DMS79 treated with DMSO at 0.1 percent for 48 hours (cell line): ENCODE measurements around the gene TBX5.

ENCODE experiments used
- DNase-seq: peaks from one replicate; lab custom pipeline; 2025; lab: John Stamatoyannopoulos, UW

TBX5 gene

DNA sequence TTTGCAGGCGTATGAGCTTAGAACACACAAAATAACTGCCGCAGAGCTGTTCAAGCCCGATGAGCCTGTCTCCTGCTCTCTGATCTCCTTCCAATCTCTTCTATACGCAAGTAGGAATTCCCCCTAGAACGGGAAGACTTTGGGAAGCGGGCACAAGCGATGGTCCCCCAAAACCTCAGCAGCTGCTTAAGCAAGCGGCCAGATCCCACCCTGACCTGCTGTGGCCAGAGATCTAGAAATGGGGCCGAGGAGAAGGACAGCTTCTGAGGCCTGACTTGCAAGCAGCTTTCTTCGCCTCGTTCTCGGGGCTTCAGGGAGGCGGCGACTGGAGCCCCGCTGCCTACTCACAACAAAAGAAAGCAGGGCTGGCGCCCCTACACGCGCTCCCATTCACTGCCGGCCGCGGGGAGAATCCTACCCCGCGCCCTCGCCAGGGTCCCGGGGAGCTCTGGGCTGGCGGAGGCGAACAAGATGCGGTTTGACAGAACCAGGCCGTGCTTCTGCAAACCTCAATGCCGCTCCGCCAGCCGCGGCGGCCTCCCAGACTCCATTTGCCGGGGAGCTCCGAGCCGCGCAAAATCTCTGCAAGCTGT, 922 bp downstream of the TBX5 start:
- peak; percentile 62 for DNase-seq

DNA sequence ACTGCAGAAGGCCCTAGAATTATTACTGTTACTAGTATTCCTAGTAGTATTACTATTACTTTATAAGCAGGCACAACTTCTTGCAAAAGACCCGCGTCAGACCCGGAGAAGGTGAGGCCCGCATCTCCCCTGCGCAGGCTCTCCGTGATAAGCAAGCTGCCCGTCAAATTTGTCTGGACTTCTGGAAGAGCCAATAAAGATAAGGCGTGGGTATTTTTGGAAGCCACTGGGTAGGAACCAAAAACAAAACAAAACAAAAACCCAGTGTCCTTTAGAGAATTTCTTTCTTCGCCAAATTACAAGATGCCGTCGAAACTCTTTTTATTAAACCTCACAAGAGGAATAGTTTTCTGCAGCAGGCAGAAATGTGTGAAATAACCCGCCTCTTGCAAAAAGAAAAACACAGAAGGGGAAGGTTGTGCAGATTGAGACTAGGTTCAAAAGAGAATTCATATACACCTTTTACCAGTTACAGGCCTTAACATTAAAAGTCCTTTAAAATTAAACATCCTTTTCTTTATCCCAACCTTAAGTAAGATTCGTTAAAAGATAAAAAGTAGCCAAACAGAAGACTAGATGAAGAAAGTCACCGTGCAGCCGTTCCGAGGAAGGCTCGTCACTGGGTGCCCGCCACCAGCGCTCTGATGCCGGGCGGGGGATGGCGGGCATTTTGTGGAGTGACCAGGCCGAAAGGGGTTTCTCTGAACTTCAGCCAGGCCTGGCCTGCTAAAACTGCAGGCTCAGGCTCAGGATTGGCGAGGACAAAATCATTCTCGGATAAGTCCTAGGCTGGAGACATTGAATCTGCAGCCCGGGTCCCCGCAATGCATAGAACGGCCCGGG, 1.6 kb downstream of the TBX5 start:
- peak; percentile 59 for DNase-seq

DNA sequence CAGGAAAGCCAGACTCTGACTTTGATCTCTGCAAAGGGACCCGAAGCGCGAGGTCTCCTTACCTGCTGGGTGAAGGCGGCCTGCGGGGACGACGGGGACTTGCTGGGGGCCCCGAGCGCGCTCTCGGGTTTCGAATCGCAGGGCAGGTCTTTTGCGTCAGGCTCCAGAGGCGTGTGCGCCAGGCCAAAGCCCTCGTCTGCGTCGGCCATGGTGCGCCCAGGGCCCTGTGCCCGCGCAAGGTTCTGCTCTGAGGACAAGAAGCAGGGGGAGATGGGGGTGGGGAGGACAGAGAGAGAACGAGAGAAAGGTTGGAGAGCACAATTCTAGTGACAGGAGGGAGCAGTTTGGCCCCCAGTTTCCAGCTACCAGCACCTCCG, 2.3 kb downstream of the TBX5 start:
- no peak for DNase-seq

DNA sequence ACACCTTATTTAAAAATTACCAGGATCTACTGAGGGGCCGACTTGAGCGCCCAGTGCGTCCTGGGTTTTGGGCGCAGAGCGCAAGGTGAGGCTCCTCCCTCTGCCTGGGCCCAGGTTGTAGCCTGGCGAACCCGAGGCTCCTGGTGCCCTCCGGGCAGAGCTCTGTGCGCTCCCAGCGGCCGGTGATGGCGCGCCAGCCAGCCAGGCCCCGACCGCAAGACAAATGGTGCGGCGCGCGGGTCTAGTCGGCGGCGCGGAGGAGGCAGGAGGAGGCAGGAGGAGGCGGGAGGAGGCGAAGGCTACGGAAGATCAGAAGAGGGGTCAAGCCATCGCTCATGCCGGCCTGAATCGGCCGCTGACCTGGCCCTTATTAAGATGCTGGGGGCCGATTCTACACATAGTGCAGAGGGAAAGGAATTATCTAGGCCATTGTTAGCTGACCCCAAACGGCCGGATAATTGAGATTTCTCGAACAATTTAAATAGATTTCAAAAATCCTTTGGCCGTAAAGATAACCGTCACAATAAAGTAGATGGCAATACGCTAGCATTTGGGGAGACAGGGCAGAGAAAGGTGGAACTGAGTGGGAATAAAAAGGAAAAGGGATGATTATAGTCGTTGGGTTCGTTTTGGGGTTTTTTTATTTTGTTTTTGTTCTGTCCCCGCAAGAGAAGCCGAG, 2.8 kb downstream of the TBX5 start:
- DNase-seq = no peak

DNA sequence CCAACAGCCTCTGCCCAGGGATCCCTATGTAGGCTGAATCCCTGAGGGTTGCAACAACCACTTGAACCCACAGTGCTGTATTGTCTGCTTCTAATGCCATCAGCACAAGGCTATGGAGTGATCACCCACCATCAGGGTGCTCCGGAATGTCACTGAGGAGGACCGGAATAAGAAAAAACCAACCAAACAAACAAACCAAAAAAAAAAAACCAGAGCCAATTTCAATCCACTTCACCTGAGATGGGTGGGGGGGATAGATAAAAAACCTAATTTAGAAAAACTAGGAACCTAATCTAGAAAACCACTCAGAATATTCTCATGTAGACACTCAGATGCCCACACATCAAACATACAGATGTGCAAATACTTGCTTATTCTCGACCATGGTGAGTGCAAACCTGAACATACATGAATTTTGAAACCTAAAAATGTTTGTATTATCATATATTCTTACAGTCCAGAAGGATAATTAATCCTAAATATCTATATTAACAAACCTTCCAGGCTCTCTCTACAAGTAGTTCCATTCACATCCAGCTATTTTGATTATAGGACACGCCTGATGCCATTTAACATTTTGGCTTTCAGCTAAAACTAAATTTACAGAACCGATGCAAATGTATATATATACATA, 3.7 kb downstream of the TBX5 start:
- DNase-seq = no peak

DNA sequence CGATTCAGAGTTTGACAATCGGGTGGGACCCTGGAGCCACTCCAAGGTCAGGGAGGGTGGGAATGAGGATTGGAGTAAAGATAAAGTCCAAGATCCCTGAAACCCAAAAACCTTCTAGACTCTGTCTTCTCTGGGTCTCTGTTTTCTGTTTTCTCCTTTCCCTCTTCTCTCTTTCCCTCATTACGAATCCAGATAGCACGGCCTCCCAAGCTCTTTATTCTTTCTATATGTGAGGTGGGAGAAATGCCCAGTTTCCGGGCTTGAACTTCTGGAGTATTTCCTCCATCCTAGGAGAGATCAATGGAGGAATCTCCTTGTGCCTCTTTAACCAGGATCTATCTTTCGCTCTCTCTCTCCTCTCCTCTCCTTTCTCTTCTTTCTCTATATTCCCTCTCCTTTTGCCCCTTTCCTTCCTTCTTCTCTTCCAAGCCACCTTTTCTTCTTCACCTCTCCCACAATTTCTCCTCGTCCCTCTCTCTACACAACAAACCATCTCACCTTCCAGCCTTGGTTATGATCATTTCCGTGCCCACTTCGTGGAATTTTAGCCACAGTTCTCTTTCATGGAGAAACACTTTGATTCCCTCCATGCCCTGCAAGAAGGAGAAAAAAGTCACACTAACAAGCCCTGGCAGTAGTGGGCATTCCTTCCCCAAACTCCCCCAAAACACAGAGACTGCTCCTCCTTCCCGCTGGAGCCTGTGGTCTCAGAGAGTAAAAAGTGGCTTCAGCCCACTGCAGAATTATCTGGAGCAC, 4.4 kb downstream of the TBX5 start:
- no peak for DNase-seq

DNA sequence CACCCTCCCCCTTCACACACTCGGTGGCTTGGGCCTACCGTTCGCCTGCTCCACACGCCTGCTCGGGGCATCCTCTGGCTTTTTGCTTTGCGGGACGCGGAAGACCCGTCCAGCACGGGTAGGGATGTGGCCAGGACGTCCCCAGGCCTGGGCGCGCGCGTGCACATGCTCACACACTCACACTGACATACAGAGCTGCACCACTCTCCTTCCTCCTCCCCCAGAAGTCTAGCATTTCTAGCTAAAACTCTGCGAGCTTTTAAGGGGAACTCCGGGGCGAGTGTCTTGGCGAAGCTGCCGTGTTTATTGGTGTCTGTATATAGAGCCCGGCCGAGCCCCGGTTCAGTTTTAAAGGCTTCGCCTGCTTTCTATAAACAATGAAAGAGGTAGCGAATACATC, 5.0 kb downstream of the TBX5 start:
- DNase-seq = no peak

DNA sequence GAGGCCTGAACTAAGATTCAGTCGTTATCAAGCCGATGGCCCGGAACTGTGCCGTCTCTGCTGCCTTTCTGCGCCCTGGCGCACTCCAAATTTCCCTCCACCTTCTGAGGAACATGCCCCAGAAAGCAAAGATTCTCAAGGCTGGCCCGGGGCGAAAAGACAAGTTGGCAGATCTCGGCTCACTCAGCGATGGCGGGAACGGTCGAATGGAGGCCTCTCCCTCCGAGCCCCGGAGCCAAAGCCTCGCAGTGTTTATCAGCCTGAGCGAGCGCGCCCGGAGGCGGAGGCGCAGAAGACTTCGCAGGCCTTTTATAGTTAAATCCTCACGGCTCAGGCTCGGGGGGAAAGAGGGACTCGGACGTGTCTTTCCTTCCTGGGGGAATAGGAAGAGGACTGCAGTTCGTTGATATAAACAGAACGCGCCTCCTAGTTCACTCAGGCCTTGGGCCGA, 5.6 kb downstream of the TBX5 start:
- no peak for DNase-seq

DNA sequence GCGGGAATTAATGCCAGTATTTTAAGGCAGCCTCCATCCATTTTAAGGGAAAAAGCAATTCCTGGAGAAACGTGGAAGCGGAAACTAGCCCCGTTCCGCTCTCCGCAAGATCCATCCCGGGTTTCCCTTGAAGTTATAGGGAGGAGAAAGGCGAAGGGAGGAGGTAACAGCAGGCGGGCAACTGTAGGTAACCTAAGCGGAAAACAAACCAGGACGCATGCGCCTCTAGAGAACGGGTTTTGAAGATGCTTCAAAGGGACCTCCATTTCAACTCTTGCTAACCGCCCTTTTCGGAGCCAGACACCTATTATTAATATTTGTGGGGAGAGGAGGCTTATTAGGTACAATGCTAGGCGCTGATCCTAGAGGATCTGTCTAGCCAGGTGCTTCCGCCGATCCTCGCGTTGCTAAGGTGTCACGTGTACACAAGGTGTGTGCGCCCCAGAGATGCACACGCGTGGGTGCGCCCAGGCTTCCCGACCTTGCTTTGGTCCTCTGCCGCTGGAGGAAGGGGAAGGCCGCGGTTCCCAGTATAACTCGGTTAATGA, 6.2 kb downstream of the TBX5 start:
- DNase-seq = no peak

DNA sequence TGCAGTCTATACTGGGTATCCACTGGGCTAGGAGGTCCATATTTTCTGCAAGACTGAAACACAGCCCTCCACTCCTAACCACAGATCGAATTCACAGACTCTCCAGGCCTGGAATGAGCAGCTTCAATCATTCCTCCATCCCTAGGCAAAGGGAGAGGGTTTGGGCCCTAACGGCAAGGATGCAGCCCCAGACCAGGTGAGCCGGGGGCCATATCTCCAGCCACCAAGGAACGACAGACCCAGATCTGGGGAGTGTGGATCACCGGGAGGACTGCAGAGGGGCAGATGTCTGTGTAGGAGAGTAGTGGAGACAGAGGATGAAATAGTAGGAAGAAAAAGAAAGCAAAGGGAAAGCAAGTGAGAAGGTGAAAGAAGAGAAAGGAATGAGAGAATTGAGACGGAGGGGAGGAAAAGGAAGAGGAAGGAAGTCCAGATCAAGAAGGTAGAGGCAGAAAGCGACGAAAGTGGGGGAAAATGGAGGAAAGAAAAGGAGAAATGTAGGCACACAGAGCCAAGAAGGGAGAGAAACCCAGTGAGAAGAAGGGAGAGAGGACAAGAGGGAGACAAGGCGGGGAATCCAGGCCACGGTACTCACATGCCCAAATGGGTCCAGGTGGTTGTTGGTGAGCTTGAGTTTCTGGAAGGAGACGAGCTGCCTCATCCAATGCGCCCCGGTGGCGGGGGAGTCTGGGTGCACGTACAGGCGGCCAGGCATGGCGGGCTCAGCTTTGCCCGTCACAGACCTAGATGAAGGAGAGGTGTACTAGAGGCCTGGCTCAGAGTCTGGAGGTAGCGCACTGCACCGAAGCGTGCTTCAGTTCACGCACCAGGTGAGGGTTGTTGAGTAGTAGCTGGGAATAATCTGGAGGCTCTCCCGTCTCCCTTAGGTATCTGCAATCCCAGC, 7.7 kb downstream of the TBX5 start:
- no peak for DNase-seq

DNA sequence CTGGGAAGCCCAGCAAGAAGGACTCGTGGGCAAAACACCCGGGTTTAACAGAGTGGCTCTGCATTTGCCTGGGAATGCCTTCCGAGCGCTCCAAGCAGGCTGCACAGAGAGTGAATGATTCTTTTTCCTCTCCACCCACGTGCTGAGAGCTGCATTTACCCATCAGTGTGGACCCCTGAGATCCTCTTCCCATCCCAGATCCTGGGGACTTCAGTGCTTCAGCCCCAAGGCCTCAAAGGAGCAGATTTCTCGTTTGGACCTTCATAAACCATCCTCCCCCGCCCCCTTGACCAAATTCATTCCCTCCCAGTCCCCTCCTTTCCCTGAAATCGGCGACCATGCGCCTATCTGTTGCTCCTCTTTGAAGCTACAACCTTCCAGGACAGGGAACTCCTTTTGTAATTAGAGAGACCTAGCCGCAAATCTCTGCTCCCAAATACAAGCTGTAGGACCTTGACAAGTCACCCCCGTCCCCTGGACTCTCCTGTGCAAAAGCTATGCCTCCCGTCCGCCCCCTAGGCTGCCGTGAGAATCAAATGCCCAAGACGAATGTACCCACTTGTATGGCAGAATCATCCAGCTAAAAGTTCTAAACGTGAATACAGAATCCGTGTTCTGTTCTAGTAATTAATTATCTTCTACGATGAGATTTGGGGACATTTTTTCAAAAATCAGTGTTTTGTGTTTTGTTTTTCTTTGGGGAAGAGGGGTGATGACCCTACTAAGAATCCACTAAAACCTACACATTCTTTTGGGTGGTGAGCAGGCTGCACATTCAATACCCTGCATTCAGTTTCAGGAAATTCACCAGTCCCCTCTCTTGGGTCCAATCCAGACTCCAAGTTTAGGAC, 8.8 kb downstream of the TBX5 start:
- DNase-seq = no peak

DNA sequence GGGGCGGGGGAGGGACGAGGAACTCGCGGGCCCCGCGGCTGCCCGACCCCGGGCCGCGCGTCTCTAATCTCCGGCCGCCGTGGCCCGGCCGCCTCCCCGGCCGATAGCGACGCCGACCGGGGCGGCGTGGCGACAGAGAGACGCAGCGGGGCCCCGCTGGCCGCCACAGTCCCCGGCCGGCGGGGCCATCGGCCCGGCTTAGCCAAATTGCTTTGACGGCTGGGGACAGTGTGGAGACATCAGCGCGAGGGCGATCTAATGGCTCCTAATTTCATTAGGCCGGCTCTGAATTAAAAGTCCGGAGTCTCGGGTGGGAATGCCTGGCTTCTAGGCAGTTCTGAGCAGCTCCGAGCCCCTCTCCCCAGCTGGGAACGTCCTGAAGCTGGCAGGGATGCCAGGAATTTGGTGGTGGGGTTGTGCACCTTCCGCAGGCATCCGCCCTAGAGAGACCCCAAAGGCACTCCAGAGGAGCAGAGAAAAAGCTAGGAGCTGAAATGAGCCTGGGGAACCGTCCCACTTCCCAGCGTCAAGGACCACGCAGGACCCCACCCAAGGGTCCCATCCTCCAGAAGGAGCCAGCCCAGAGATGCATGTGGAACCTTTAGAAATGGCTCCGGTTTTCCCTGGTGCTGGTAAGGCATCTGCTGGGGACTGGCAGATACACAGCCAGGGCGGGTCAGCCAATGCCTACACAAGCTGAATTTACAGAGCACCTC, 9.6 kb downstream of the TBX5 start:
- DNase-seq = no peak

DNA sequence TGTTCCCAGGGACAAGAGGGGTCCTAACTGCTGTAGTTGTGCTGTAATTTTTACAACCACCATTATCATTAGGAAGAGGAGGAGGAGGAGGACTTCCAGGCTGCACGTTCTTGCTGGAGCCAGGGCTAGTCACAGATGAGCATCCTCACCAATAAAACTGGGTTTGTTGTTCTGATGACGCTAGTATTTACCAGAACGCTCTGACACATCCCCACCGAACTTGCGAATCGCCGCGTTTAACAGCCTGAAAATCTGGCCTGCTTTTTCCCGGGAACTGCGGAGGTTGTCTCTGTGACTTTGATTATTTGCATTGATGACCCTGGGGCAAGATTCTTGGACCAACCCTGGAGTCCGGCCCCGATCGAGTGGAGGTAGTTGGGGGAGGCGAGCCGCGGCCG, 10.2 kb downstream of the TBX5 start:
- no peak for DNase-seq

DNA sequence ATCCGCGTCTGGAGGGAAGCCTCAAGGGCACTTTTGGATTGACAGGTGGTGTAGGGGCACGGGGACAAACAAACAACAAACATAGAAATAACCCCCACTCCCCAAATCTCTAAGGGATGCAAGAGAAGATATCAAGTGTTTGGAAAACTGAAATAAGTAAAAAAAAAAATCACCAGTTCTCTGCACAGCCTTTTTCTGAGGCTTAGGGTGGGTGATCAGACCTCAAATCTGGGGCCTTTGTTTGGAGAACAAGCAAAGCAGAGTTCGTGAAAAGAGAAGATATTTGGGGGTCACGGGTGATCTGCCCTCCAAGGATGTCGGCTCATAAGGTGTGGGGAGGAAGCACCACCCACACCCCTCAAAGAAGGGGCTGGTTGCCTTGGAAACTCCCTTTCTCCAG, 10.7 kb downstream of the TBX5 start:
- DNase-seq = no peak

DNA sequence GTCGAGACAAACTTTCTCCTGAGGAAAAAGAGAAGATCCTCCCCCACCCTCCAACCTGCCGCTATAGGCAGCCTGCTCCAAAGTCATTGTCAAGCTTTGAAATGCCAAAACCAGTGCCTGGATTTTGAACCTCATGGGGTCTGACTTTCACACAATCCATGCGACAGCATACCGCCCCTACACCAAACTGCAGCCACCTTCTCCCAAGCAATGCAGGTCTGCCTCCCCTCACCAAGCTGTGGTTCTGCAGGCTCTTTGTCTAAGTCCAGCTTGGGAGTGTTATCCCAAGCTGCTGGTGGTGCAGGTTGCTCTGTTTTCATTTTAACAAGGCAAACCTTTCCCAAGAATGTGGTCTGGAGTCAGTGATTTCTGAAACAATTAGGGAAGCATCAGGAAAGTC, 12.4 kb downstream of the TBX5 start:
- no peak for DNase-seq

DNA sequence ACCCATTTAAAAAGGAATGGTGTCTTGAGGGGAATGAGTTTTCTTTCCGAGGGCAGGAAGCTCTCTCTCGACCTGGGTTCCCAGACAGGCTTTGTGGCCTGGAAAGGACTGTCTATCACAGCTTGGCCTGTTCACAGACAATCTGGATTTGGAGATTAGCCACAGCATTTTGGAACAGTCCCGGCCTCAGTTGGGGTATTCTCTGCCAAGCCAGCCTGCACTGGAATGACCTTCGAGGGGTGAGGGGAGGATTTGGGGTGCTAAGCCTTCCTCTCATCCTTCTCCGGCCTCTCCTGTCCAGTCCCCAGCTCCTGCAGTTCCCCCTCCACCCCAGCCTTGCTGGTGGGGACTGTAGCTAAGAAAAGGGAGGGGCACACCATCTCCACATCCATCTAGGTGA, 13.0 kb downstream of the TBX5 start:
- DNase-seq = no peak

DNA sequence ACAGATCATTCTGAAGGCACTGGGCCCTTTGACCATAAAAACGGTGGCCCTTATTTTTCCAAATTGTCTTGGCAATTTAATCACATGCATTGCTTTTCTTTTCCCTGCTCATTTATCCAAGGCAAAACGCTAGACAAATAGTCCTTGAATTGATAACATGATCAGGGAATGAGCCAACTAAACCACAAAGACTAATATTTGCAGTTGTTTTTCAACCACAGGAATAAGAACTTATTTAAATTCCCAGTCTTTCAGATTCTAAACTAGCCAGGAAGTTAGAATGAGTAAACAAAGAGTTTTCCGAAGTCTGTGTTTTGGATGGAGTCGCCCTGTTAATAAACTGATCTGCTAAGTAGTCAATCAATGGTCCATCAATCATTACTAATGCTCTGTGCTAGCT, 14.9 kb downstream of the TBX5 start:
- DNase-seq = no peak

DNA sequence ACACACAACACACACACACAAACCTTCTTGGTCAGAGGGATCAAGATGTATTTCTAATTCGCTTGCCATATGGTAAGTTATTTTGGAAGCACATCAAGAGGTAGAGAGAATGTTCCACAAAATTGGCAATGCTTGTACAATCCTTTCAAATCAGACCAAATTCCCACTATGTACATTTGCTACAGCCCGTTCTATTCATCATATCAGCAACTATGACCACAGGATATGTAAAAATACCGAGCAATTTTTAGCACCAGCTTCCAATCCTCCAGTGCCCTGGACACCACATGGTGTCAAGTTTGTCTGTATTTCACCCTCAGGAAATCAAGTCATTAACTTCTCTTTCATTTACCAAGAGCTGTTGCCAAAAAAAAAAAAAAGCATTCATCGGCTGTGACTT, 21.2 kb downstream of the TBX5 start:
- no peak for DNase-seq

DNA sequence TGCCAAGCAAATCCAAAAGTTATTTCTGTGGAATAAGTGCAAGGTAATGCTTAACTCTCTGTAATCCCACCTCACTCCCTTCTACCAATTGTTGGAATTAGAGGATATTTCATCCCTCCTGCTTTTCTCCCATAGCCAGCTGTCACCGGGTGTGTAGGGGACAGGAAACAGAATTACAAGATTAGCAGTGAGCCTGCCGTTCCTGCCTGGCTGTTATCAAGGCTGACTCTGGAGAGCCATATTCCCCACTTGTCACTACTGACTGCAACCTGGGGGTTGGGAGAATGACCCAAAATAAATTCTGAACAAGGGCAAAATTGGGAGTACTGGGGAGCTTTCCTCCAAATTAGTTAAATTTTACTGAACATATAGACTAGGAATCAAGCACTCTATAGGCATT, 24.8 kb downstream of the TBX5 start:
- no peak for DNase-seq
